C1 segment of cervical spinal cord (tissue), 14 donors: ENCODE measurements around the gene ARL3.
A peak's percentile ranks its signal among the peaks of the same experiment; 100 is the strongest.

ENCODE experiments used
- DNase-seq, 14 donors: peaks; one replicate each; lab custom pipeline; 2025; lab: John Stamatoyannopoulos, UW

The ARL3 gene

DNA sequence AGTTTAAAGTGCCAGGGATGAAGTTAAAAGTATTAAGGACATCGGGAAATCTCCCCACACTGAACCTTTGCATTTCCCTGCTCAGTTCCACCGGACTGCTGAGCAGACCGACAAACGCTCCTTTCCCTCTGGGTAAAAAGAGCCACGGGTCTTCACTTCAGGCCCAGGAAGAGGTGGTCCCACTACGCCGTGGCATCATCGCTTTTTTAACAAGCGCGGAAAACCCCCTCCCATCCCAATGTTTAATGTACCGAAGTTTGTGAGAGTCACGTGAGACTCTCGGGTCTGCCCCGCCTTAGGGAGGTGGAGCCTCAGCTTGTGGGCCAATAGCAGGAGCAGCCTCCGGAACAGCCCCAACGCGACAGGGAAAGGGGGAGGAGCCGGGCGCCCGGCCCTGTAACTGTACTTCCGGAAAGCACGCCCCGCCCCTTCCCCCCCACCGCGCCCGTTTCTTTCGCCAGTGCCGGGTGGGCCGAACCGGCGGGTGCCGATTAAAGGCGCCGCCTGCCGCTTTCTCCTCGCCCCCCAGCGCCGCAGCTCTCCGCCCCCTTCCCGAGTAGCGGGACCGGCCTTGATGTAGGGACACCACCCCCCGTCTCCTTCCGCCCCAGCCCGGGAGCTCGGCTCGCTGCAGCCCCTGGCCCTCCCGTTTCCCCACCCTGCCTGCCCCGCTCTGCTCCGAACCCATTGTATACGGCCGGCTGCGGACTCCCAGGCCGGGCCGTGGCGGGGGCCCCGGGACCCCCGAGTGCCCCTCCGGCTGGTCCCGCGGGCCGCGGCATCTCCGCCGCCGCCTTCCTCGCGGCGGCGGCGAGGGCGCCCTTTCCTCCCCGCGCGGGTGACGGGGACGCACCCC lies 72.1 kb downstream of the ARL3 start:
- peak; percentile 78 to 98 (median 96) for DNase-seq

DNA sequence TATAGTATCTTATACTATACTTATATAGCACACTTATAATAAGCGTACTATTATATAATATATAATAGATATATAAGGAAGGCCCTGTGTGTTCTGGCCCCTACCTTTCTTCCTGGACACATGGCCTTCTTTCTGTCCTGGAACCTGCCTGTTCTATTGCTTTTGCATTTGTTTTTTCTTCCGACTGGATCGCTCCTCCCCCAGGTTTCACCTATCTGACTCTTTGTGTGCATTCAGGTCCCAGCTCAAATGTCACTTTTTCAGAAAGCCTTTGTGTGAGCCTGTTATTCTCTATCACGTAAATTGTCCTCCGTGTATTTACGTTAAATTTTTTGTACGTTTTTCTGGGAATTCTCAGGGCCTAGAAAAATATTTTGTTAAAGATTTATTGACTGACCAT lies 72.8 kb downstream of the ARL3 start:
- DNase-seq, result no peak

DNA sequence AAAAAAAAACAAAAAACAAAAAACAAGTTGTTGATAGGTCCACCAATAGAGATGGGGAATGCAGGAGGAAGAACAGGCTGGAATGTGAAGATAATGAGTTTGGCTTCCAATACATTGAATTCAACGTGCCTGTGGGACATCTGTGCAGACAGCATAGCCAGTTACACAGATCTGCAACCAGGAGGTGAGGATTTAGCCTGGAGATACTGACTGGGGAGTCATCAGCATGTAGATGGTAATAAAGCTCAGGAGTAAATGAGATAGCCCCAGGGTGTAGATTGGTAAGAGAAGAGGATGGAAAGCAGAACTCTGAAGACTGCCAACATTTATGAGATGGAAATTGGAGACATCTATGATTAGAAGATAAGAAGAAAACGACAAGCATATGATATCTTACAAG lies 74.7 kb downstream of the ARL3 start:
- no peak for DNase-seq

DNA sequence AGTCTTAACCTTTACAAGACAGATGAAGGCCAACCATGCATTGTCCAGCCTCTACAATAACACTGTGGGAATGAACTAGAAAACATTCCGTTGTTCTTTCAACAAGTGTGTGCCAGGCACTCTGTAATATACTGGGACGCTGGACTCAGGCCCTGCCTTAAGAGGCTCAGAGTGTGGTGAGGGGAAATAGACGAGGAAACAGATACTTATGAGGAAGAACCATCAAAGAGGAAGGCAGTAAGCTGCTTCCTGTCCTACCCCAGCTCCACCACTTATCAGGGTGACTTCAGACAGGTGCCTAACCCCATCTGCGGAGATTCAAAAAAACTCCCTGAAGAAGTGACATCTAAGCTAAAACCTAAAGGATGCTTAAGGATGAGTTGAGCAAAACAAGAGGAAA lies 78.8 kb downstream of the ARL3 start:
- DNase-seq, result no peak

DNA sequence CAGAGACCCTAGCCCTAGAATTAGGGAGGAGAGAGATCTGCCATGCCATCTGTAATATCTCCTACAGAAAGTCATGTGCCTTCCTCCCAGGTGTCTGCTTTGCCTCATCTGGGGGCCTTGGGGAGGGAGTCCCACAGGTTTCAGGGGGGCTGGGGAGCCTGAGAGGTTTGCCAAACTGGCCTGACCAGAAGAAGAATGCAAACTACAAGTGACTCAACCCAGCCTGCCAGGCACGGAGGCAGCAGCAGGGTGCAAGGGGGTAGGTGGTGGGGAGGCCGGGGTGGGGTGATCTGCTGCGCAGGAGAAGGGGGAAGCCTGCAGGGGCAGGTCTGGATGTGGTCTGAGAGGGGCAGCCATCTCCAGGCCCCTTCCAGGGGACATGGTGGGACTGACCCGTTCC lies 79.5 kb downstream of the ARL3 start:
- DNase-seq, result no peak

DNA sequence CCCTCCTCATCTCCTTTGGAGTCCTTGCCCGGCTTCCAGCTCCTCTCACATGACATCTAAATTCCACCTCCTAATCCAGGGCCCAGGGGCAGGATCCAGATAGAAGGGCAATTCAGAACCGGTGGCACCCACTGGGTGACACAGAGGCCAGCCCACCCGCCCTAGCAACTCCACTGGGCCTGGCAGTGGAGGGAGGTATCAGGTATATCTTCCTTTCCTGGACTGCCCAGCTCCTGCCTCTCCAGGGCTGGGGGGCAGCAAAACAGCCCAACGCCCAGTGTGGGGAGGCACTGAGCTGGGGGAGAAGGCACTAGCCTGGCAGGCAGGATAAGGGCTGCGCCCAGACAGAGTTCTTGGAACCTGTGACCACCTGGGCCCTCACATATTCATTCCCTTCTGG lies 80.3 kb downstream of the ARL3 start:
- no peak for DNase-seq

DNA sequence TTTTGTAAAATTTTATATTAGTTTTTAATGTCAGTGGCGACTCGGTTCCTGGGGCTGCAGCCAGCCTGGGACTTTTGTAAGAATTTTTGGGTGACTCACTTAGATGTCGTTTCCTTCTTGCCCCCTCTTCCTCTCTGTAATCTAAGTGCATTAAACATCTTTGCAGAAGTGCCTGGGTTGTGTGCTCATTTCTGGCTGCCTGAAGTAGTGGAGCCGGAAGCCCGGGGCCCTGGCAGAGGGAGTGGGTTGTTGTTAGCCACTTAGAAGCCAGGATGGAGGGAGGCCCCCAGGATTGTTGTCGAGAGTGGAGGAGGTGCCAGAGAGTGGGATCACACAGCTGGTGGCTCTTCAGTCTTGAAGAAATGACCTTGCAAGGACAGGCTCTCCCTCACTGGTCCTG lies 80.9 kb downstream of the ARL3 start:
- DNase-seq, result peak in 1 of 14 donors; percentile 32

DNA sequence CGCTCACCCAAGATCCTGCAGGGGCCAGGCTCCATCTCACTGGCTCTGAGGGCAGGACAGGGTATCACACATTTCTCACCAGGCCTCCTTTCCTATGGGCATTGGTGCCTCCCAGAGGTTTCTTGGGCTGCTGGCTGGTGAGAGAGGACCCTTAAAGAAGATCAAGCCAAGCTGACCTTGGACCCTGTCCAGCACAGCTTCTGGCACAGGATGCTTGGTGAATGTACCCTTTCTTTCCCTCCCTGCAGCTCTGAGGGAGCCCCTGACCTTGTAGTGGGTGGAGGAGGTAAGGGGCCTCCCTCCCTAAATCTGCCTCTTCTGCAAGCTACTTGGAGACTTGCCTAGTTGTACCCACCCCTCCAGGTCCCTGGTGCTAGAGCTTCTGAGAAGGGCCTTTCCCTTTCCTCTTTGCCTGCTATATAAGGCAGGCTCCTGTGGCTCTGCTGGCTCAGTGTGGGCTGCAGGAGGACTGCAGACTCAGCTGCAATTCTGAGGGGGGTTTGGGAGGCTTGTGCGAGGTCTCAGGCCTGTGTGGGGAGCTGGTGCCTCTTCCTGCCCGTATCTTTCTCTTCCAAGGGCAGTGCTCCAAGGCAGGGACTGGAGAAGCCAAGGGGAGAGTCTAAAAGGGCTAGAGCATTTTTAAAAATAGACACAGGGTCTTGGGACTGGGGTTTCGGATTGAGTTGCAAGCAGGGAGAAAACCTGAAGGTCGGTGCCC lies 81.6 kb downstream of the ARL3 start:
- peak in 2 of 14 donors; percentile 29 to 50 for DNase-seq

DNA sequence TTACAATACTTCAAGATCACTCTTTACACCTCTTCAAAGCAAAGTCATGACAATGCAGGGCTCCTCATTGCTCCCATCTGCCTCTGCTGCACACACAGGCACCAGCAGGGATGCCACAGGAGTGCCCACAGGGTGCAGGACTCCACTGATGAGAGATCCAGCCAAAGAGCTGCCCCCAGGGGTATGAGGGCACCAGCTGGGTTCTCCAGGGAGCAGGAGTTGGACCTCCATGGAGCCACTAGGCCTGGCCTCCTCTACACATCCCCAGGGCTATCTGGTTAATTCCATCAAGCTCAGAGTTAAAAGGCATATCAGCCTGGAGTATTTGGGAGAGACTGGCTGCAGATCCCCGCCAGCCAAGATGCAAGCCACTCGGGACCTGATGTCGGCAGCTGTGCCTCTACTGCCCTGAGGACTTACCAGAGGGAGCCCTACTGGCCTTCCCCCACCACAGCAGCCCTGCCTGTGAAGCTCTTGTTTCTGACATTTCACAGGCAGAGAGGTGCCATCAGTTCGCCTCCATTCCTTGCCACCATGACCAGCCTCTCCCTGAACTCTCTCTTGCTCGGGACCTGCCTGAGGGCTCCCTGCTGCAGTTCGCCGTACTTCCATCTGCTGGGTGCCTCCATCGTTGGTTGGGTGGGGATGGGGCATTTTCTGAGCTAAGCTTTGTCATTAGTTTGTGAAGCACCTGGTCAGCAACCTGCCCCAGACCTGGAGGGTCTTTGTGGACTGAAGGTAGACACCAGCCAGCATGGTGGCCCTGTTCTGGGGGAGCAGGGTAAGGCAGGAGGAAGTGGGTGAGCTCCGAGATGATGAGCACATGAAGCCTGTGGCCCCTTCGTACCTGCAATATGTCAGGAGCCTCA lies 82.4 kb downstream of the ARL3 start:
- DNase-seq, result no peak

DNA sequence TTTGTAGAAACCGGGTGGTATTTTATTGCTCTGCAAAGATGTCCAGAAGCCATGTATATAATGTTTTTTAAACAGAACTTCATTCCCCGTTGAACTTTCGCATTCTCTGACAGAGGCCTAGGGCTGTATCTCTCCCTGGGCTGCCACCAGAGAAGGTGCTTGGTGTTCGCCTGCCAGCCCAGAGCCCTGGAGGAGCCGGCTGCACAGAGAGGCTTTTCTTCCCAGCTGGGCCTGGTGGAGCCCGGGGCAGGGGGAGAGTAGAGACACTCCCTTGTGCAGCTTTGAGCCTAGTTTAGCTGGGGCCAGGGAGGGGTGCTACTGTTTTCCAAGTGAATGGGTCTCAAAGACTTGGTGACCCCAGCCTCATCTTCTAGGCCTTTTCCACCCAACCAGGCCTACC lies 83.5 kb downstream of the ARL3 start:
- peak in 2 of 14 donors; percentile 15 to 16 for DNase-seq

DNA sequence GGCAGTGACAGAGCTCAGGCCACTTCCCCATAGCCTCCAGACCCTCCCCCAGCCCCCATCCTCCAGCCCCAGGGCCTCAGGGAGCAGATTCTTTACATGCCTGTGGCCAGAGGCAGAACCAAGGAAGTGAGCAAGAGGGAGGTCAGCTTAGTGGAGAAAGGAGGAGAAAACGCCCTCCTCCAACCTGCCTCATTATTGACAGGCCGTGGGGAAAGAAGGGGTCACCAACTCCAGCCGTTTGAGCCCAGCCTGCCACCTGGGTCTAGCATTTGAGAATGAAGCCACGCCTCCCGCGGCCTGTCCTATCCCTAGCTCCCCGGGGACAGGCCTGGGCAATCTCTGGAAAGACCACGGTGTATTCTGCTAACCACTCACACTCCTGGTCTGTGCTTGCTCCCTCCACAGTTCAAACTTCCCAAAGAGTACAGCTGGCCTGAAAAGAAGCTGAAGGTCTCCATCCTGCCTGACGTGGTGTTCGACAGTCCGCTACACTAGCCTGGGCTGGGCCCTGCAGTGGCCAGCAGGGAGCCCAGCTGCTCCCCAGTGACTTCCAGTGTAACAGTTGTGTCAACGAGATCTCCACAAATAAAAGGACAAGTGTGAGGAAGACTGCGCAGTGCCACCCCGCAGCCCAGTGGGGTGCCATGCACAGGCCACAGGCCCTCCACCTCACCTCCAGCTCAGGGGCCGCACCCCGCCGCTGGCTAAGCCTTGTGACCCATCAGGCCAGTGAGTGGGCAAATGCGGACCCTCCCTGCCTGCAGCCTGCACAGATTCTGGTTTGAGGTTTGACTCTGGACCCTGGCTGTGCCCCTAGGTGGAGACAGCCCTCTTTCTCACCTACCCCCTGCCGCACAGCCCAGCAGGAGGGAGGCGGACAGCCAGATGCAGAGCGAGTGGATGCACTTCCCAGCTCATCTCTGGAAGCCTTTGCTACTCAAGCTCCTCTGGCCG lies 84.3 kb downstream of the ARL3 start:
- peak in 1 of 14 donors; percentile 25 for DNase-seq

DNA sequence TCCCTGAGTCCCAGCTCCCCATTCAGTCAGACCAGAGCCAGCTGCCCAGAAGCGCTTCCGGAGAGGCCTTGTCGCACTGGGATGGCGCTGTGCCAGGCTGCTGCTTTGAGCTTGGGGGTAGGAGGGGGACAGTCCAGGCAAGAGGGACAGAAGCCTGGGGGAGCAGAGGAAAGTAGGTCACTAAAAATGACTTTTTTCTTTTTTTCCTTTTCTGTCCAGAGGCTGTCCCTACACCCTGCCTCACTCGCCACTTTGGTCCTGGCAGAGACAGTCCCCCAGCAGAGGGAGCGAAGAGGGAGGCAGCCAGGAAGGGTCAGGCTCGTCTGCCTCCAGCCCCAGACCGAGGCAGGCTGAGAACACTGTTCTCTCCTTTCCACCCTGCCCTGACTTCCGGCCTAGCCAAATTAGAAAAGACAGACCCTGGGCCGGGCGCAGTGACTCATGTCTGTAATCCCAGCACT lies 85.7 kb downstream of the ARL3 start:
- DNase-seq, result peak in 12 of 14 donors; percentile 52 to 85 (median 70)

DNA sequence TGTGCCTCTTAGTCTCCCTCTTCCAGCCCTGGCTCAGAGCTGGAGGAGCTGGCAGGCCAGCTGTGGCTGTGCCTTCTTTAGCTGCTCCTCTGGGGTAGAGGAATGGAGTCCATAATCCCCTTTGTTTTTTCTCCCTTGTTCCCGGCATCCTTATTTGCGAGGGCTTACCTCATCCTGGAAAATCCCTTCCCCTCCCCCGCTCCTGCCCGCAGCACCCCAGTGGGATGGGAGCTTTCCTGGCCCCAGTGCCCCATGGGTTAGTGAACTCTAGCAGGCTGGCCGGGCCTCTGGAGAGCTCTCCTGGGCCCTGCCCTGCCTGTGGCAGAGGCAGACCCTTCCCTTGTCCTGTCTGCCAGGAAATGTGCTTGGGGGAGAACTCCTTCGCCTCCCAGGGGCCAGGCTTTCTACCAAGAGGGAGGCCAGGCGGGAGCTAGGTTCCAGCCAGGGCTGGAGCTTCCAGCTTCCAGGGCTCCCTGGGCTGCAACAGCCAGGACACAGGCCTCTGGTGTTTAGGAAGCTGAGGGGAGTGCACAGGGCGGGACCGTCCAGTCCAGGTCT lies 86.4 kb downstream of the ARL3 start:
- DNase-seq, result peak in 10 of 14 donors; percentile 28 to 84 (median 69)

DNA sequence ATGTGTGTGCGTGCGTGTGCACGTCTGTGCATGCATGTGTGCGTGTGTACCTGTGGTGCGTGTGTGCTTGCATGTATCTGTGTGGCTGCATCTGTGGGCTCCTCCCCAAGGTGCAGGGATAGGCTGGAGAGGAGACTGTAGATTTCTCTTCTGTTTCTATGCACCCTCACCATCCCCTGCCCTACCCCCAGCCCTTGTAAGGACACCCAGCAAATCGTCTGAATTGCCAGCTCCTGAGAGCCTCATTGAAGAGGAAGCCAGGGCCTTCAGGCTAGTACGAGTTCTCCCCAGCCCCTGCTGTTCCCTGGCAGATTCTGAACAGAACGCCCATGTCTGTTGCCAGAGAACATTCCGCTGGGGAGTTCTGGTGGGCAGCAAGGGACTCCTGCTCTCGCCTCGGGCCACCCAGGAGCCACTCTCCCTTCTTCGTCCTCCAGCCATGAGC lies 86.9 kb downstream of the ARL3 start:
- peak in 5 of 14 donors; percentile 51 to 84 (median 69) for DNase-seq

DNA sequence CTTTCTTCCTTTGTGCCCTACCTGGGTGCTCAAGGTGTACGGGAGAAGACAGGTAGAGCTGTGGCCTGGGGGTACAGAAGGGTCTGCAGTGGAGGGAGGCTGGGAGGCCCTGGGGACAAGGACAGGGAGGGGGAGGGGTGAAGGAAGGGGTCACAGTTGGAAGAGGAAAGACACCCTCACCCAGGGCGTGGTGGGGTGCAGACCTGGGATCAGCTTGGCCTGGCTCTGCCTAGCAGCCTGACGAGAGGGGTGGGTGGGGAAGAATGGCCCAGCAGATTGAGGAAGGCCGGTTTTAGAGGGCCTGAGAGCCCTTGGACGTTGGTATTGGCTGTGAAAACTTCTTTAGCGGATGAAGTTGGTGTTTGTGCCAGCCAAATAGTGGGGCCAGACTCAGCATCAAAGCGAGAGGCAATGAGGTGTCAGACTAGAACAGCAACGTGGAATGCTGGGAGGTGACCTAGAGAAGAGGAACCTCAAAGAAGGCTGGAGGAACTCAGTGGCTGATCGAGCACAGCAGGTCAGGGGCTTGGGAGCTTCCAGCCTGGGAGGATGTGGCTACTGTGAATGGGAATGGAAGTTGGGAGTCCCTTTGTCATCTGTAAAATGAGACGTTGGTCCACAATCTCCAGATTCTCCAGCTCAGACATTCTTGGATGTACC lies 88.0 kb downstream of the ARL3 start:
- DNase-seq, result no peak

DNA sequence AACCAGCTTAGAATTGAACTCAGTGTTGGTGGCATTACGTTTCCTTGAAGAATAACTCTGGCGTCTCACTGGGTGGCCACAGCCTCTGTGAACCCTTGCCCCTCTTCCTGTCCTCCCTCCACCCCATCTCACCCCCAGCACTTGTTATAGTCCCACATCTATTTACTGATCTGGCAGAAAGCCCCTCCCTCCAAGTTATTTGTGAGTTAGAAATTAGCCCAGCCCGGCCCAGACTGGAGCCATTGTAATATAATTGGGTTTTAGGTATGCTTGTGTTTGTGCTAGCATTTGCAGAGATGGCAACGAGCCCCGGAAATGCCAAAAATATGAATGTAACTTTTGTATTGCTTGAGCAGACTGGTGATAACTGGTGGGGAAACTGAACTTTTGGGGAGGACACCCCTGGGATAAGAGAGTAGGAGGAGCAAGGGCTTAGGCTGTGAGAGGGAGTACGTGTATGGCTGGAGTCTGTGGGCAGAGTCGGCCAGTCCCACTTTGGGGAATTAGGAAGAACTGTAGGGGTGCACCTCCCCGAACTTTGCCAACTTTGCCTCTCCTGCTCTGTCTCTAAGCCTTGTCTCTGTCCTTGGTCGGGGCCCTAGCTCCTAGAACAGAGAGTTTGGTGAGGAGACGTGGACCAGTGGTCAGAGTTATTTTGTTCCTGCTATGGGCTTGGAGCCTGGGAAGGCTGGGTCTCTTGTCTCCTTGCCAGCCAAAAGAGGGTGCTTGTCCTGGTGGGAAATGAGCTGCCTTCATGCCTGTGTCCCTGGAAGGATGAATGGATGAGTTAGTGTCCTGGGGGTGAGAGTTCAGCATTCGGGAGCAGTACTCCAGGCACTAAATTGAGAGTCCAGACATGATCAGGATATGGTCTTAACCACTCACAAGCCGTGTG lies 89.2 kb downstream of the ARL3 start:
- no peak for DNase-seq

DNA sequence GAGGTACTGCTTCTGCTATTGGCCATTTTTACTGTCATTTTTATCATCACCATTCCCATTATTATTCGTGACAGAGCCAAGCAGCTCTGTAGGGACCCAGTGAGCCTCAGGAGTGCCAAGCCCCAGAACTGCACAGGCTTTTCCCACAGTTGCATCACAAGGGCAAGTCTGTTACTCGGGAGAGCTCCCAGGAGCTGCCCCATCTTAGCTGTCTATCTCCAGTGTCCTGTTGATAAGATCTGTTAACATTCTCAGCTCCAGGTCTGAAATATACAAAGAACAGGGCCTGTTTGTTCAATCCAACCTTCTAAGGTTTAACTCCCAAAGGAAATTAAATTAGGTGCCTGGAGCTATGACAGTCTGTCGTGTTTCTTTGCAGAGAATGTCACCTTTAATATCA lies 90.1 kb downstream of the ARL3 start:
- no peak for DNase-seq
